Mesendoderm (in vitro differentiated cells): ENCODE results near the gene PAPPA2.

Experiments
- DNase-seq: peaks from one replicate; pipeline ENCODE4 v3.0.0; 2013
- H2AK5ac ChIP-seq: 2 replicates; pipeline ENCODE4 v1.6.1; 2013; ENCODE audit warnings: low read length, inconsistent platforms
- H2BK120ac ChIP-seq: 2 replicates; pipeline ENCODE4 v1.6.1; 2013; ENCODE audit warnings: low read depth, mild to moderate bottlenecking, low read length, moderate library complexity, mixed read lengths
- H2BK15ac ChIP-seq: replicated peaks from 2 replicates; pipeline ENCODE4 v1.6.1; 2013; ENCODE audit warnings: low read depth, mild to moderate bottlenecking, moderate library complexity
- H2BK5ac ChIP-seq: 2 replicates; pipeline ENCODE4 v1.6.1; 2013; ENCODE audit warnings: low read length, inconsistent platforms
- H3K18ac ChIP-seq: 2 replicates; pipeline ENCODE4 v1.6.1; 2013; ENCODE audit warnings: mild to moderate bottlenecking, low read length, mixed read lengths
- H3K23ac ChIP-seq: one replicate; pipeline ENCODE4 v1.6.1; 2013; ENCODE audit warnings: low read length
- H3K27ac ChIP-seq: 2 replicates; pipeline ENCODE4 v1.5.1; 2013; ENCODE audit warnings: low read depth, mild to moderate bottlenecking, inconsistent platforms, low read length, moderate library complexity
- H3K27me3 ChIP-seq: 2 replicates; pipeline ENCODE4 v1.6.1; 2013; ENCODE audit warnings: low read length, control low read depth, mild to moderate bottlenecking, inconsistent platforms; ENCODE audit not compliant: insufficient read depth, poor library complexity
- H3K36me3 ChIP-seq: 2 replicates; pipeline ENCODE4 v1.6.1; 2013; ENCODE audit warnings: low read length, inconsistent platforms; ENCODE audit not compliant: control insufficient read depth, insufficient read depth
- H3K4ac ChIP-seq: one replicate; pipeline ENCODE4 v1.6.1; 2013; ENCODE audit warnings: low read depth, mild to moderate bottlenecking, low read length, moderate library complexity
- H3K4me1 ChIP-seq: 2 replicates; pipeline ENCODE4 v1.6.1; 2013; ENCODE audit warnings: low read depth, low read length, inconsistent platforms; ENCODE audit not compliant: control insufficient read depth
- H3K4me2 ChIP-seq: 2 replicates; pipeline ENCODE4 v1.6.1; 2013; ENCODE audit warnings: low read length
- H3K4me3 ChIP-seq: 2 replicates; pipeline ENCODE4 v1.5.1; 2013; ENCODE audit warnings: mild to moderate bottlenecking, low read length
- H3K56ac ChIP-seq: one replicate; pipeline ENCODE4 v1.6.1; 2013; ENCODE audit warnings: low read length
- H3K79me1 ChIP-seq: 2 replicates; pipeline ENCODE4 v1.6.1; 2013; ENCODE audit warnings: low read length, inconsistent platforms
- H3K79me2 ChIP-seq: 2 replicates; pipeline ENCODE4 v1.6.1; 2013; ENCODE audit warnings: mild to moderate bottlenecking, low read length; ENCODE audit not compliant: control insufficient read depth, insufficient read depth
- H3K9ac ChIP-seq: 2 replicates; pipeline ENCODE4 v1.6.1; 2013; ENCODE audit warnings: low read length, inconsistent platforms
- H4K5ac ChIP-seq: one replicate; pipeline ENCODE4 v1.6.1; 2013; ENCODE audit warnings: low read length
- H4K8ac ChIP-seq: one replicate; pipeline ENCODE4 v1.6.1; 2013; ENCODE audit warnings: low read depth, mild to moderate bottlenecking, control low read depth, low read length, moderate library complexity
- WGBS: extraction: QIAGEN DNeasy Blood & Tissue Kit; methylation state at CpG from one replicate; pipeline ENCODE4 v1.1.7; 2013; ENCODE audit warnings: low lambda C conversion rate, missing lambda C conversion rate; ENCODE audit not compliant: insufficient coverage; ENCODE audit errors: extremely low coverage; 5-methylcytosine and 5-hydroxymethylcytosine counted together

Gene PAPPA2

DNA sequence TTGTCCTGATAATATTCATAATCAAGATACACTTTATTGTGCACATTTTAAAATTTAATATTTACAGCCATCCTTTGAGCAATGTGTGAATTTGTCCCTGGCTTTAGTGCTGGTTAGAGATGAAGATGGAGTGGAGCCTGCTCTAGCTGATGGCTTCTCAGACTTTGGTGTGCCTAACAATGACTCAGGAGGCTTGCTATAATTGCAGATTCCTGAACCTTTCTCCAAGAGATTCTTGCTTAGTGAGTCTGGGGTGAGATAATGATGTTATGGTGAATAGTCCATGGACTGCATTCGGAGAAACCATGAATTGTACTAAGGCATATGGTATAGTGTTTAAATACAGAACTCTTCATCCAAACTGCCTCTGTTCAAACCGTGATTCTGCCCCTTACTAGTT is 307.1 kb downstream of the PAPPA2 start:
- WGBS = no CpG with 5 or more reads among the region's 2 CpGs
- H3K79me1 ChIP-seq = no peaks in the 10 kb centered on the region

GRCh38 chr1:176773038-176773437 is 310.1 kb downstream of the PAPPA2 start:
- no peak overlapping the region for H3K4ac ChIP-seq
- no peak overlapping the region for H2AK5ac ChIP-seq
- WGBS = no CpG with 5 or more reads among the region's 4 CpGs
- no peaks in the 10 kb centered on the region for H3K79me2 ChIP-seq
- no peaks in the 10 kb centered on the region for H3K4me1 ChIP-seq
- no peak overlapping the region for H3K4me3 ChIP-seq
- no peak overlapping the region for H3K4me2 ChIP-seq
- no peak overlapping the region for H3K18ac ChIP-seq
- no peak overlapping the region for H3K9ac ChIP-seq
- H3K36me3 ChIP-seq = no peaks in the 10 kb centered on the region
- no peak overlapping the region for H3K56ac ChIP-seq
- H4K8ac ChIP-seq = no peak overlapping the region
- no peak overlapping the region for H2BK5ac ChIP-seq
- no peak overlapping the region for H2BK120ac ChIP-seq
- no peak for DNase-seq
- no peaks in the 10 kb centered on the region for H3K27me3 ChIP-seq
- no peaks in the 10 kb centered on the region for H3K79me1 ChIP-seq
- no peak overlapping the region for H3K27ac ChIP-seq
- no peak overlapping the region for H4K5ac ChIP-seq
- no peak overlapping the region for H2BK15ac ChIP-seq
- H3K23ac ChIP-seq = no peak overlapping the region

More for the DNA sequence above, 307.1 kb downstream of the PAPPA2 start:
- Histone ChIP-seq H3K36me3 (no peaks in the 10 kb centered on the region), H3K27me3 (no peaks in the 10 kb centered on the region), H4K5ac (no peak overlapping the region), H3K56ac (no peak overlapping the region), H3K79me2 (no peaks in the 10 kb centered on the region), H3K9ac (no peak overlapping the region), H3K4me2 (no peak overlapping the region), H3K4ac (no peak overlapping the region), H3K27ac (no peak overlapping the region), H2BK120ac (no peak overlapping the region), H2BK5ac (no peak overlapping the region), H2BK15ac (no peak overlapping the region), H2AK5ac (no peak overlapping the region), H3K23ac (no peak overlapping the region), H3K4me3 (no peak overlapping the region), H3K4me1 (no peaks in the 10 kb centered on the region), H4K8ac (no peak overlapping the region), H3K18ac (no peak overlapping the region)
- no peak for DNase-seq

- H3K27ac ChIP-seq = no peak overlapping the region
- WGBS = no CpG with 5 or more reads among the region's 4 CpGs
These were observed 311.2 kb downstream of the PAPPA2 start for GRCh38 chr1:176774224-176774623.

DNA sequence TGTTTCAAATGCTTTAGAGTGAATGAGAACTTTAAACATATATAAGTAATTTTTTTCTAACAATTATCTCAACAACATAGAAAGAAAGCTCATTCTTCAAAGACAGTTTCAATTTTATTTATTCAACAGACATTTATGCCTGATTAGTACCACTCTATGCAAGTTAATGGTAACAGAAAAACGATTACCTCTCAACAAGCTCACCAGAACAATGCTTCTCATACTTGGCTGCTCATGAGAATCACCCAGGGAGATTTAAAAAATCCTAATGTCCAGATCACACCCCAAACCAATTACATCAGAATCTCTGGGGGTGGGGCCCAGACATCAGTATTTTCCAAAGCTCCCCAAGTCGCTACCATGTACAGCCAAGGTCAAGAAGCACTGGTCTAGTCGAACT is 312.4 kb downstream of the PAPPA2 start:
- Histone ChIP-seq H2BK120ac (peak overlapping the region; percentile 23), H3K4me1 (no peaks in the 10 kb centered on the region), H3K4ac (no peak overlapping the region), H3K23ac (no peak overlapping the region), H3K9ac (no peak overlapping the region), H4K8ac (no peak overlapping the region), H3K79me1 (no peaks in the 10 kb centered on the region), H3K36me3 (no peaks in the 10 kb centered on the region), H3K79me2 (no peaks in the 10 kb centered on the region), H4K5ac (no peak overlapping the region), H2BK15ac (no peak overlapping the region), H3K56ac (no peak overlapping the region), H3K4me3 (no peak overlapping the region), H3K27ac (no peak overlapping the region), H2BK5ac (no peak overlapping the region), H3K27me3 (no peaks in the 10 kb centered on the region), H3K18ac (no peak overlapping the region), H2AK5ac (no peak overlapping the region), H3K4me2 (no peak overlapping the region)
- DNase-seq = no peak
- WGBS = no CpG with 5 or more reads among the region's 3 CpGs

More at GRCh38 chr1:176774224-176774623, 311.2 kb downstream of the PAPPA2 start:
- H3K18ac ChIP-seq = no peak overlapping the region
- H3K4me3 ChIP-seq = no peak overlapping the region
- H3K56ac ChIP-seq = no peak overlapping the region
- no peak overlapping the region for H3K4me2 ChIP-seq
- no peak overlapping the region for H4K8ac ChIP-seq
- no peak overlapping the region for H3K9ac ChIP-seq
- DNase-seq = no peak
- H3K27me3 ChIP-seq = no peaks in the 10 kb centered on the region
- H2BK5ac ChIP-seq = no peak overlapping the region
- no peak overlapping the region for H3K4ac ChIP-seq
- H3K36me3 ChIP-seq = no peaks in the 10 kb centered on the region
- no peak overlapping the region for H3K23ac ChIP-seq
- H2BK15ac ChIP-seq = no peak overlapping the region
- no peaks in the 10 kb centered on the region for H3K79me1 ChIP-seq
- no peaks in the 10 kb centered on the region for H3K79me2 ChIP-seq
- H2BK120ac ChIP-seq = no peak overlapping the region
- no peaks in the 10 kb centered on the region for H3K4me1 ChIP-seq
- H2AK5ac ChIP-seq = no peak overlapping the region
- no peak overlapping the region for H4K5ac ChIP-seq

GRCh38 chr1:176775996-176776395 is 313.0 kb downstream of the PAPPA2 start:
- H3K27me3 ChIP-seq = no peaks in the 10 kb centered on the region
- no peaks in the 10 kb centered on the region for H3K36me3 ChIP-seq
- H4K8ac ChIP-seq = no peak overlapping the region
- WGBS = no CpG with 5 or more reads among the region's 3 CpGs
- H2AK5ac ChIP-seq = no peak overlapping the region
- H4K5ac ChIP-seq = no peak overlapping the region
- H3K79me1 ChIP-seq = no peaks in the 10 kb centered on the region
- H3K56ac ChIP-seq = no peak overlapping the region
- H3K27ac ChIP-seq = no peak overlapping the region
- H3K18ac ChIP-seq = no peak overlapping the region
- no peak for DNase-seq
- H3K4me3 ChIP-seq = no peak overlapping the region
- no peak overlapping the region for H2BK5ac ChIP-seq
- H2BK15ac ChIP-seq = no peak overlapping the region
- H3K9ac ChIP-seq = no peak overlapping the region
- H2BK120ac ChIP-seq = no peak overlapping the region
- no peak overlapping the region for H3K4ac ChIP-seq
- H3K4me2 ChIP-seq = no peak overlapping the region
- no peaks in the 10 kb centered on the region for H3K79me2 ChIP-seq
- no peaks in the 10 kb centered on the region for H3K4me1 ChIP-seq
- H3K23ac ChIP-seq = no peak overlapping the region

GRCh38 chr1:176778056-176778455 is 315.1 kb downstream of the PAPPA2 start:
- WGBS = no CpG with 5 or more reads among the region's 1 CpG
- H3K23ac ChIP-seq = no peak overlapping the region

More at GRCh38 chr1:176778056-176778455, 315.1 kb downstream of the PAPPA2 start:
- H3K4ac ChIP-seq = no peak overlapping the region
- H3K4me3 ChIP-seq = no peak overlapping the region
- no peak overlapping the region for H2BK120ac ChIP-seq
- H3K79me2 ChIP-seq = no peaks in the 10 kb centered on the region
- no peak overlapping the region for H2BK5ac ChIP-seq
- no peak overlapping the region for H3K9ac ChIP-seq
- no peak overlapping the region for H4K5ac ChIP-seq
- no peak for DNase-seq
- no peak overlapping the region for H3K18ac ChIP-seq
- H2BK15ac ChIP-seq = no peak overlapping the region
- no peak overlapping the region for H3K56ac ChIP-seq
- no peaks in the 10 kb centered on the region for H3K4me1 ChIP-seq
- H3K27me3 ChIP-seq = no peaks in the 10 kb centered on the region
- no peak overlapping the region for H2AK5ac ChIP-seq
- H4K8ac ChIP-seq = no peak overlapping the region
- H3K4me2 ChIP-seq = no peak overlapping the region
- no peaks in the 10 kb centered on the region for H3K79me1 ChIP-seq
- H3K36me3 ChIP-seq = no peaks in the 10 kb centered on the region
- no peak overlapping the region for H3K27ac ChIP-seq
